Epithelial cell of prostate (primary cell): ENCODE data around the gene ENOX1.

Source experiments
- DNase-seq: peaks from one replicate; pipeline ENCODE4 v3.0.0-alpha.2; 2011; ENCODE audit warnings: low read depth, low spot score
- H3K27ac ChIP-seq: fragments of 450-650 bp; 2 replicates; pipeline ENCODE4 v1.5.1; 2017; ENCODE audit warnings: mild to moderate bottlenecking

Gene ENOX1

DNA sequence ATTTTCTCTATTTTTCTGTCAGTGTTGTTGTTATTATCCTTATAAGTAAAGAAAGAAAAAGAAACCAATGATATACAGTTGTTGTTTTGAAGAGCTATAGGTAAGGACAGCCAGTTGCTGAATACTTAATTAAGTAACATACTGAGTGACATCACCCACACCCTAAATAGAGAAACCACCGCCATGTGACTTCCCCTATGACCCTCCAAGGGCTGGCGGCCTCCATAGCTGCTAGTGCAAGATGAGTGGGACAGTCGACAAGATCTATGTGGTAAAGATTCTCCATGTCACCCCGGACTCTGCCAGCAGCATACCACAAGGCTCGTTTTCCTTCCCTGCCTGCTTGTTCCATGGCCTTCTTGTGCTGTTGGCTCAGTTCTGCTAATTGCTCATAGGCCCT, 542.3 kb downstream of the ENOX1 start:
- H3K27ac ChIP-seq, result peak overlapping the region; percentile 61
- DNase-seq, result no peak

DNA sequence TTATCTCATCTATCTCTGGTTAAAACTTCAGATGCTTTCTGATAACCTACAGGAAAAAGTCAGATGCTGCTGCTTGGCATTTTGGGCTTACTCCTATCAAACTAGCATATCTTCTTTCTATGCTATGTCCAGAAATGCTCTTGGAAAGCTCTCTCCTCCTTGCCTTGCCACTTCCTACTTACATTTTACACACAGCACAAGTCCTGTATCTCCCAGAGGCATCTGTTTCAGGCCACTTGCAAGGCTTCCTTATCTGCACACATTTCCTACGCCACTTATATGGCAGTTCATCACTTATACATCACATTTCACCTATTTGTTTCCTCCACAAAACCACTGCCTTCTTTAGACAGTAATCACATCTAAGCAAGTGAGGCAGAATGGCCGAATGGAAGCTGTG, 543.1 kb downstream of the ENOX1 start:
- H3K27ac ChIP-seq, result no peak overlapping the region
- DNase-seq, result no peak

DNA sequence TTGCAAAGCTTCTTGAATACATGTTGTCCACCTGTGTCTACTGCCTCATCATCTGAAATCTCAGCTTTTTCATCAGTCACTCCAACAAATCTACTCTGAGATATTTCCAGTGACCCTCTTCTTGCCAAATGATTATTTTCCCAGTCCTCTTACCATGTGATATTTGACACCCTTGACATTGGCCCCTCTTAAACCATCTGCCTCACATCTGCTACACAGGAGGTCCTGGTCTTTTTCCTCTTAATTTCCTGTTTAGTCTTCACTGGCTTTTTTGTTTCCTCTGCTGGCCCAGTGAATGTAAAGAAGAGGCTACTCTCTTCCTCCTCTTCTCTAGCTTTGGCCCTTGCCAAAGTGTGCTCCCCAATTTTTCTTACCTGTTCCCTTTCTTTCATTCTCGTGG, 544.7 kb downstream of the ENOX1 start:
- DNase-seq, result no peak
- H3K27ac ChIP-seq, result no peak overlapping the region

DNA sequence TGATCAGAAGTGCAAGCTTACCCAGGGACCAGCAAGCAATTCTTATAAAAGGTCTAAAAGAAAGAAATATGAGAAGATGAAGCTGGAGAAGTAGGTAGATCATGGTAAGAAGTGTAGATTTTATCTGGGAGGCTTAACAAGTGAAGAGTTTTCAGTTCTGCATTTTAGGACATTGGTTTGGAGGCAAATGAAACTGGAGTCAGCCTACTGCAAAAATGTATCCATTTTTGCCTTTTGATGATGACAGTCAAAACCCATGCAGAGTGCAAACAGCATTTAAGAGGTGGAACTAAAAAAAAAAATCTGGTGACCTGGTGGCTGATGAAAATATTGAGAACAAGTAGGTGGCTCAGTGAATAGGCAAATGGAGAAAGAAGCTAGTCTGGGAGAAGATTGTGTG, 546.5 kb downstream of the ENOX1 start:
- H3K27ac ChIP-seq, result no peak overlapping the region
- DNase-seq, result no peak

DNA sequence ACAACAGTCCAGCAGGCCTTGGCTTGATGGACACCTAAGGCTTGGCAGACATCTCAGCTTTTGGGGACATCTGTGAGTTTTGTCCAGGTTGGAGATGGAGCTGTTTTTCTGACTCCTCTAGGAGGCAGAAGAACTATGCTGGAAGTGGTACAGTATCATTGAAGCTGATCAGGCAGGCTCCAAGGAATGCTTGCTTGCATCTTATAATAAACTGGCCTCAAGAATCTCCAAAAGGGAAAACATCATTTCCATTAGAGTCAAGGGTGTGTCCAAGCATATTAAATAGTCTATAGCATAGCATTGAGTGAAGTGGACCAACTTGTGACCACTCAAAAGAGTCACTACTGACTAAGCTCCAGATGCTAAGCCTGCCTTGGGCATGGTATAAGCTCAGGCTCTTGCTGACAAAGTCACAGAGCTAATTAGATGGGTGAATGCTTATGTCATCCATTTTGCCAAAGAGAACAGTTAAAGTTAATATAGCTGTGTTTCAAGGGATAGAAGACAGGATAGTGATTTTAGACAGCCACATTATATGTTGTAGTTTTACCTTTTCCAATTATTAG, 547.4 kb downstream of the ENOX1 start:
- no peak overlapping the region for H3K27ac ChIP-seq
- DNase-seq, result no peak

DNA sequence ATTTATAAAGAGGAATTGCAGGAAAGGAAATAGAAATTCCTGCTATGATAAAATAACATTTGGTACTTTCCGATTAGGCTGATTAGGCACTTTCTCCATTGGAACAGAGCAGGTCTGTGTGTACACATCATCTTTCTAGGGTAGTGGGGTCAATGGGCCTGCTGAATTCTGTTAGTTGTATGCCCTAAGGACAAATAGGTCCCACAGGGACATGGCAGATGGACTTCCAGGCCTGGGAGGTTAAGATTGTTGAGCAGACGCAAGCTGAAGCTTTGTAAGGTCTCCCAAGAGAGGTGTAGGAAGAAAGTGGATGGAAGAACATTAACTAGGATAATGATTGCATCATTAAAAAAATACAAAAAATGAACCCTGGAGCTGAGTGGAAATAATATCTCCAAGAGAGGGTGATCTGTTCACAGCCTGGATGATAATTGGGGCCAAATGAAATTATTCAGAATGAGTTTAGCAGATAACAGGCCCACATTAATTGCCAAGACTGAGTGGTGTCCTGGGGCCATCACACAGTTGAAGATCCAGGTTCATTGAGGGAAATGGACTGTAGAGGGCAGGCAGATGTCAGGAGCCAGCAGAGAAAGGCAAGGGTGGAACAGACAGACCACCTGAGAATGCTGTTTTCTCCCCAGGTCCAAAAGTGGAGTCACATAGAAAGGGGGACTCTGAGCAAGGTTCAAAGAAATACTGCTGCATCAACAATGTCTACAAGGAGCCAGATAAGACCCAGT, 548.3 kb downstream of the ENOX1 start:
- H3K27ac ChIP-seq, result no peak overlapping the region
- DNase-seq, result no peak

DNA sequence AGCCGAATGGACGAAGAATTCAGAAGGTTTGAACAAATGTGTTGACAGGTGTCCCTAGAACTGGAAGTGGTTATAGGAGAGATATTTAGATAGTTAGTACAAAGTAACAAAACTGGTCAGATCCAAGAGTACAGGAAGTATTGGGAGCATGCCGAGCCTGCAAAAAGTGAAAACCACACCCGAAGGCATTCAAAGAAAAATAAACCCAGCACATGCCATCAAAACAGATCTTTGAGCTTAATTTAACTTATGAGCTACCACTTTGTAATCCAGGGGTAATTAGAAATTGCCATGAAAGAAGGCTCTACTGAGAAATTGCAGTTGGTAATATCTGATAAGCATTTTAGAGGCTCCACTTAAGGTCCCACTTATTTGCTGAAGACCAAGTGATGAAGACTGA, 549.2 kb downstream of the ENOX1 start:
- H3K27ac ChIP-seq, result no peak overlapping the region
- DNase-seq, result no peak

DNA sequence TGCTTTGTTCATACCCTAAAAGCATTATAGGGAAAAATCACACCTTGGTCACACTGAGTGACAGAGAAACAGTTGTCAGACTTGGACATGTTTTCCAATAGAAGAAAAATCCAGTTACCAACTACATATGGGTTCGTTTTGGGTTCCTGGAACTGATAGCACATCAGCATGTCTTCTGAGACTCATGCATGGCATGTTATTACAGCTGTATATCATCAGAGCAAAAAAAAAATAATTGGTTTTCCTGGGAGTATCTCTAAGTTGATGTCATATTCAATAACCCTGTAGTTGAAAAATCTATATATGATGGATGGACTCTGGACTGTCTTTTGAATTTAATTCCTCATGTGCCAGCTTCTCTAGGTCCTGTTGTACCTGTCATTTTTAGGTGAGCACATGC, 551.7 kb downstream of the ENOX1 start:
- DNase-seq, result no peak
- no peak overlapping the region for H3K27ac ChIP-seq

DNA sequence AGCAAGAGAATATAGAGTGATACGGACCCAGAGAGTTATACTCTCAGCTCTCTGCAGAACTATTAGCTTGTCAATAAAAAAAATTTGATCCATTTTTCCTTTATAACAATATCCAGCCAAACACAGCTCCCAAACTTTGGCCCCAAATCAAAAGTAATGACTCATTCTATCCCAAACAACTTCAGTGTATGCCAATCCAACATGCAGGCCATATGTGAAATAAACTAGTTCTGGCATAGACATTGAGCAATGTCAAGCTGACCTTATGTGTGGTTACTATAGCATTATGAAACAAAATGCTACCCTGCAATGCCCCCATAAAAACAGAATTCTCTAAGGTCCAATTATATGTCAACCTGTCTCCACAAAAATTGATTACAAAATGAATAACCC, 553.9 kb downstream of the ENOX1 start:
- no peak overlapping the region for H3K27ac ChIP-seq
- DNase-seq, result no peak

DNA sequence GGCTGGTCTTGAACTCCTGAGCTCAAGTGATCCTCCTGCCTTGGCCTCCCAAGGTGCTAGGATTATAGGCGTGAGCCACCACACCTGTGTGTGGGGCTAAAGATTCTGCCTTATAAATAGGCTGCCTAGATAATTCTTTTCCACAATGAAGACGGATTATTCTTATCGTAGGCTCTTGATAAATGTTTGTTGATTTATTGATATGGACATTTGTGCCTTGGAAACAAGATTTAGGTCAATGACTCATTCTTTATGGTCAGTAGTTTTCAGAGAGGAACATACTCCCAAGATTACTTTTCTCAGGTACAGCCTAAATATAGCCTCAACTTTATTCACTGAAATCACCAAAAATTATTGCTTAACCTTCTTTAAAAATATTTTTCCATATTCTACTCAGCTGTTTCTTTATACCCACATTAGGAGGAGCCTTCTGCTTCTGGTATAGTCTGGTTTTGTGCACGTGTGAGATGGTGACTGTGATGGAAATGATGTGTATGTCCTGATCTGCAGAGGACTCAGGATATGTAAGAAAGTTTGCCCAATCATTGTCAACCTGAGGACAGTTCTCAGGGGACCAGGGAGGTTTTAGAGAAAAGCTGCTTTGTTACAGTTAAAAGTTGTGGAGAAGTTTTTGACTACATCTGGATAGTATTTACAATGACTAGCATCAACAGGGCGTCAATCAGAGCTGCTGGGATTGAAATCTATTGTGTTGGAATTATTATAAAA, 554.5 kb downstream of the ENOX1 start:
- H3K27ac ChIP-seq, result no peak overlapping the region
- no peak for DNase-seq

DNA sequence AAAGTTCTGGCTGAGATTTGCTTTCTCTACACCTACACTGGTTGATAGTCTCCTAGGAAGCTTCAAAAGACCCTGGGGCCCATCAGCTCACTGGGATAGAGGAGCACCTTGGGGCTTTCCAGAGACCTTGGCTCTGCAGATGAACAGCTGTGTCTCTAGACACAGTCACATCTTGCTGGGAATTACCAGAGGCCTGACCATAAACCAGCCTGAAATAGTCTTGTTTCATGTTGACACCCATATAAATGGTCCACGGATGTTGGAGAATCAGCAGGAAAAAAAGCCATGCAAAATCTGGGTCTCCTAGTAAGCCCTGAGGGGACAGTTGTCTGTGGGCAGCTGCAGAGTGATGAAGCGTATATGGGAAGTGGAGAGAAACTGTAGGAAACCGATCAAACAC, 555.8 kb downstream of the ENOX1 start:
- H3K27ac ChIP-seq, result no peak overlapping the region

DNA sequence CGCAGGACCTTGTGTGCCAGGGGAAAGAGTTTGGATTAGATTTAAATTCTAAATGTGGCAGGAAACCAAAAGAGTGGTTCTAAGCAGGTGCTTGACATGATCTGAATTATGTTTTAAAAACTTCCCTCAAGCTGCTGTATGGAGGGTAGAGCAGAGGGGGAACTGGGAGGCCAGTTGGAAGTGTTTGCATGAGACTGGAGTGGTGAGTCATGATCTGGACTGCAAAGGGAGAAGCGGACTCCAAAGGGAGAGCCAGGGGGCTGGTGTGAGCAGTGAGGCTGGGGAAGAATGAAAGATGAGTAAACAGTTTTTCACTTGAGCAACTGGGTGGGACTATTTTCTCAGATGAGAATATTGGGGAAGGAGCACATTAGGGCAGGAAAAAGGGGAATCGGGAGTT, 557.3 kb downstream of the ENOX1 start:
- H3K27ac ChIP-seq, result no peak overlapping the region
- no peak for DNase-seq

More for the DNA sequence above, 555.8 kb downstream of the ENOX1 start:
- DNase-seq, result no peak

DNA sequence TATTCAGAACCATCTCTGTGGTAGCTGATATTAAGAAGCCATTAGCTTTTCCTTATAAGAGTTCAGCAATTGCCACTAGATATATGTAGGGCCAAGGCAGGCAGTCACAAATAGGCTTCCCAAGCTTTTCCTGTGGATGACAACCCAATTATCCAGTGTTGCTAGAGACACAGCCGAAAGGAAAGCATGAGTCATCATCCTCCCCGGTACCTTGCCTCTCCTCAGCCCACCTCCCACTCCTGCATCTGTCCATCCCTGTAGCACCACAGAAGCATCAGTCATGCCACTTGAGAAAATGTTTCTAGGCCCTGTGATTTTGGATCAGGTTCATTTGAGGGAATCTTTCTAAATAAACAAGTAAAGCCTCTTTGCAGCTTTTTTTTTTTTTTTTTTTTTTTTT, 559.1 kb downstream of the ENOX1 start:
- no peak overlapping the region for H3K27ac ChIP-seq

DNA sequence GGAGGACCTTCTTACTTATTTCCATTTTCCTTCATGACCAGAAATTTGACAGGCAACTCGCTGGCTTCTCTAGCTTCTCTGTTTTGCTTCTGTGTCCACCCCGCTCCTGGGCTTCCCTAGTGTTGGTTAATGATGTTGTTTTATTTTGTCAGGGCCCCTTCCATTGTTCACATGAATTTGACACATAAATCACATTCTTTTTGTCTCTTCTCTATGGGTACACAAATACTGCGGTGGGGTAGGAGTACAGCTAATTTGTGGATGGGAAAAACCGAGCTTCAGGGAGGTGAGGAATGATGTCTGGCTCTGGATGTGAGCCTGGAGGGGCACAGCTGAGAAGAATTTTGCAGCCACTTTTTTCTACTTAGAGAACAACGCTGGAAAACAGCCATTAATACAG, 563.6 kb downstream of the ENOX1 start:
- DNase-seq, result no peak
- H3K27ac ChIP-seq, result no peak overlapping the region

More for the DNA sequence above, 559.1 kb downstream of the ENOX1 start:
- no peak for DNase-seq

DNA sequence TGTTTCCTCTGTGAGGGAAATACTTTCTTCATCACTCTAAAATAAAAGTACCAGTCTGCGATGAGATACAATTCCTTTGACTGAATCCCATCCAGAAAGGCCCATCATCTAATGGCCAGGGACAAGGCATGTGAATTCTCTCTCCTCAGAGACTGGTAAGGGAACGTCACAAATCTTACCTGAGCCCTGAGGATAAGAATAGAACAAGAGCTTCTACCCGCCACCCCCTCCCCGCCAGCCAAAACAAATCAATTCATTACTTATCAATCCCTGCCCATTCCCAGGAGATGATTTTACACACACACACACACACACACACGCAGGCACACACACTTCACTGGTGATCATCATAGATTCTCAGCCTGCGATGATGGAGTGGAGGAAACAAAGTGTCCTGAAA, 564.7 kb downstream of the ENOX1 start:
- no peak for DNase-seq
- no peak overlapping the region for H3K27ac ChIP-seq

DNA sequence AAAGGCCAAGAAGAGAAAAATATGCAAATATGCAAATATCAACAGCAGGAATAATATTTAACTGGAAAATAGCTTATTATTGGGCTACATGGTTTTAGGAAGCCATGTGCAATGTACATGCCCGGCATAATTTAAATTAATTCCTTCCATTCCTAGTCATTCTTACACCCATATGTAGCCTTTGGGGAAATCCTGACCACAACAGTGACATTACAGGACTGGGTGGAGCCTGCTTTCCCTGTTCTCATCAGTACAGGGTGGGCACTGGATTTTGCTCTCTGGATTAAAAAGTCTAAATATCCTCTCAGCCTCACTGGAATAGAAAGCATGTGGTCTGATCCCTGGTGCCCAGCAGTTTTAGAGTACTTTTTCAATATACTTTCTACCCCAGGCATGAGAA, 565.2 kb downstream of the ENOX1 start:
- no peak overlapping the region for H3K27ac ChIP-seq
- no peak for DNase-seq

DNA sequence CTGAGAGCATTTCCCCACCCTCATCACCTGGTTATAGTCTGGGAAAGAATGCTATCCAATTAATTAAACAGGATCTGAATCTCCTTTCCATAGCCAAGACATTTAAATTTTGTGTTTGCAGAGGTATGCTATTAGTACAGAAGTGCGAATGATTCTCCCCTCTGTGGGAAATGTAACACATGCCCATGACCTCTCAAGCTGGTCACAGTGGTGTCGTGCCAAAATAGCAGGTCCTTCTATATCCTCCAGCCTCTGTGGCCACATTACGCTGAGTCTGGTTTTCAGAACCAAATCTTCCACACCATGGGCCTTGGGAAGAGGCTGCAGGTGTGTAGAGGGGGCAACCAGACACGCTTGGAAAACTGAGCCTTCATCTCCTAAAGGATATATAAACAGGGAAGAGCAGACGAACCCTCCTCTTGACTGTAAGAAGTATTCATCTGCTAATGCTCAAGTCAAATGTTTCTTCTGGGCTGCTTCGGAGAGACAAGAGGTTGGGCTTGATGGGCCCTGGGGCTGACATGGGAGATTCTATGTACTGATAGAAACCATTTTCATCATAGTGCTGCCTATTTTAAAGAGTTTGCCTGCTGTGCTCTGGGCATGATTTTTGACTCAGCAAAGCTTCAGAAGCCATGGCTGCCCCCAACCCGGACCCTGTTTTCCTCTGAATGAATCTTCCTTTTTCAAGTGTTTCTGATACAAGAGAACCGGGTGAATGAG, 565.7 kb downstream of the ENOX1 start:
- no peak overlapping the region for H3K27ac ChIP-seq
- DNase-seq, result no peak

DNA sequence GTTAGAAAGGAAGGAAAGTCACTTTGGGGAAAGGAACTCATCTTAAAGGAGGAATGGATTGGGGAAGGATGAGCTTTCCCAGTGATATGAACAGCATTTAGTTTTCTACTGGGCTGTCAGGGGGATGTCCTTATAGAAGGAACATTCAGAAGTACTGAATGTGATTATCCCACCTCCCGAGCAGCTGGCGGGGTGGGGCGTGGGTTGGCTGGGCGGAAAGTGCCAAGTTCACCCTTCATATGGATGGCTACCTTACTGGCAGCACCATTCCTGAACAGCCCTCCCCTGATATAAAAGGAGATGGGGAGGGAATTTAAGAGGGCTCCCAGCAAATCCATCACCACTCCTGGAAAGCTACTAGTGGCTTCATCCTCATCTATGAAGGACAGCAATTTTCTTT, 572.6 kb downstream of the ENOX1 start:
- no peak for DNase-seq
- H3K27ac ChIP-seq, result no peak overlapping the region

DNA sequence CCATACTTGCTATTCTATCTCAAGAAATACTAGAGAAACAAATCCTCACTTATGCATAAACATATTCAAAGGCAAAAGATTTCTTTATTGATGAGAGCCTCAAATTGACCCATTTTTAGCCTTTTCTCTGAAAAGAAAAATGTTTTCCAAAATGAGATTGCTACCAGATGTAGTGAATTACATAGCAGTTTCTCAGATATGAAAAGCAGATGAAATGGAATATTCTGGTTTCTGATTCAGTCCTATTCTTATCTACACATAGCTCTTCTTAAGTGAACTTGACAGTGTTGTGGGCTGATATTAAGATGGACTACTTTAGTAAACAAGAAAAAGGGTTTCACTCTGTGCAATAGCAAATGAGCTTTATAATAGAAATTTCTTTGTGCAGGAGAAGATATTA, 579.9 kb downstream of the ENOX1 start:
- no peak overlapping the region for H3K27ac ChIP-seq
- DNase-seq, result no peak

DNA sequence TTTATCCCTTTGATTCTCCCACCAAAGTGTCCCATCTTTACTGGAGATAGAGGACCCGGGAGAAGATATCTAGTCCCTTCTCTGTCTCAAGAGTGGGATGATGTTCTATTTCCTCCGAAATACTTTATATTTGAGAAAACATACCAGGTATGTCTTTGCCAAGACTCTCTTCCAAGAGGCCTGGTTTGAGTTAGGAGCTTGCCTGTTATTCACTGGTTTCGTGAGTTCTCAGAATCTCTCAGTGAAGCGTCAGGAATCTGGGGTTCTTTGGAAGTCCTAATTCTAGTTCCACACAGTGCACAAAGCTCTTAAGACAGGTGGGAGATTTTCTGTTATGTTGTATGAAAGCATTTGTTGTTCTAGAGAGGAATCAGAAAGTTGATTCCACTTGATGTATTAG, 581.4 kb downstream of the ENOX1 start:
- DNase-seq, result no peak
- no peak overlapping the region for H3K27ac ChIP-seq

DNA sequence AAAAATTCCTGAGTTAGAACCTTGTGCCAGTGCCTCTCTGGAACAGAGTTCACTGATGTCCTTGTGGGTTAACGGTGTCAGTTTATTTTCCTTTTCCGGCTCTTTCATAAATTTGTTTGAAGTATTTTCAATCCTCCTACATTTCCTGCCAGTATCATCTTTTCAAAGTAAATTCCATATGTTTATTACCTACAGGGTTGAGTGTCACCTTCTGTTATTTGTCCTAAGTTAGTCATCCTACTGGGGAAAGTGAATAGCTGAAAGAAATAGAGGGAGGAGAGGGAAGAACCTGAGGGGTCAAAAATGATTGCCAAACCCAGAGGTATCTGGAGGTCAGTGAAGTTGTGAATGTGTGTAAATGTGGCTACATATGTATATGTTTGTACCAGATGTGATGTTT, 582.2 kb downstream of the ENOX1 start:
- no peak for DNase-seq
- H3K27ac ChIP-seq, result no peak overlapping the region
